H1 (cell line): Measurements from ENCODE around the gene DGCR8. TPM values are rescaled to one million over a fixed set of nuclear protein-coding genes. Genes with fewer than 3 reads are reported as not detected.

Experiments used
- GABPA ChIP-seq: IDR thresholded peaks from 2 replicates; pipeline ENCODE4 v1.6.1; 2011; ENCODE audit warnings: mild to moderate bottlenecking, low read length, moderate library complexity, borderline replicate concordance; ENCODE audit not compliant: insufficient read depth
- RXRA ChIP-seq: IDR thresholded peaks from 2 replicates; pipeline ENCODE4 v1.6.1; 2011; ENCODE audit warnings: low read depth, mild to moderate bottlenecking, low read length, moderate library complexity; ENCODE audit not compliant: insufficient read depth
- polyA plus RNA-seq, 7 experiments: library from polyadenylated mRNA; depleted of rRNA in 3 of 7; stranded (reverse) in 5 of 7; unstranded in 2 of 7; fragments of >200 nt in 5 of 7; fragments of 200-250 nt in 2 of 7; gene quantifications; 1 replicate in 5 of 7; 2 replicates in 1 of 7; 4 replicates in 1 of 7; pipeline versions ENCODE4 v1.2.1 to v1.2.3, GENCODE V29; 2011 to 2013; ENCODE audit warnings: missing spikeins in 2 of 7, mixed read lengths in 2 of 7
- total RNA-seq: library from RNA; stranded (reverse); fragmentation: NEBNext Ultra II Directional; extraction: Animal tissue kit (Norgen Biotek cat#: 25700); gene quantifications from 2 replicates; pipeline ENCODE4 v1.2.1, GENCODE V29; 2021
- TF ChIP-seq, protein P1 (sequence below): fragments of 300-600 bp; sonication (generic); IDR thresholded peaks from 2 replicates; pipeline ENCODE4 v1.7.1; 2012; ENCODE audit warnings: low read length, moderate library complexity, mild to moderate bottlenecking, inconsistent platforms; ENCODE audit not compliant: insufficient replicate concordance
- TF ChIP-seq, protein P2 (sequence below): IDR thresholded peaks from 2 replicates; pipeline ENCODE4 v1.6.1; 2012; ENCODE audit warnings: low read length, inconsistent platforms
- TF ChIP-seq, protein P3 (sequence below), 3 experiments: IDR thresholded peaks; 1 replicate in 2 of 3; 2 replicates in 1 of 3; pipeline versions ENCODE4 v1.5.1 to v1.6.1; 2011; ENCODE audit warnings: low read length in 3 of 3, mild to moderate bottlenecking in 3 of 3, inconsistent platforms in 2 of 3, low read depth in 1 of 3, moderate library complexity in 1 of 3; ENCODE audit not compliant: insufficient read depth in 1 of 3; ENCODE audit errors: control extremely low read depth in 1 of 3

DGCR8 gene
- total and polyA plus RNA-seq, 2 of the 8 experiments (the other 6 are each of a cell fraction or from before 2014, with no cell fraction given) = 23.7 to 43.7 TPM

GRCh38 chr22:20116951-20117632 lies 37.1 kb downstream of the DGCR8 start, which contains the start of gene TRMT2A (continued):
- TF ChIP-seq, protein P1, sequence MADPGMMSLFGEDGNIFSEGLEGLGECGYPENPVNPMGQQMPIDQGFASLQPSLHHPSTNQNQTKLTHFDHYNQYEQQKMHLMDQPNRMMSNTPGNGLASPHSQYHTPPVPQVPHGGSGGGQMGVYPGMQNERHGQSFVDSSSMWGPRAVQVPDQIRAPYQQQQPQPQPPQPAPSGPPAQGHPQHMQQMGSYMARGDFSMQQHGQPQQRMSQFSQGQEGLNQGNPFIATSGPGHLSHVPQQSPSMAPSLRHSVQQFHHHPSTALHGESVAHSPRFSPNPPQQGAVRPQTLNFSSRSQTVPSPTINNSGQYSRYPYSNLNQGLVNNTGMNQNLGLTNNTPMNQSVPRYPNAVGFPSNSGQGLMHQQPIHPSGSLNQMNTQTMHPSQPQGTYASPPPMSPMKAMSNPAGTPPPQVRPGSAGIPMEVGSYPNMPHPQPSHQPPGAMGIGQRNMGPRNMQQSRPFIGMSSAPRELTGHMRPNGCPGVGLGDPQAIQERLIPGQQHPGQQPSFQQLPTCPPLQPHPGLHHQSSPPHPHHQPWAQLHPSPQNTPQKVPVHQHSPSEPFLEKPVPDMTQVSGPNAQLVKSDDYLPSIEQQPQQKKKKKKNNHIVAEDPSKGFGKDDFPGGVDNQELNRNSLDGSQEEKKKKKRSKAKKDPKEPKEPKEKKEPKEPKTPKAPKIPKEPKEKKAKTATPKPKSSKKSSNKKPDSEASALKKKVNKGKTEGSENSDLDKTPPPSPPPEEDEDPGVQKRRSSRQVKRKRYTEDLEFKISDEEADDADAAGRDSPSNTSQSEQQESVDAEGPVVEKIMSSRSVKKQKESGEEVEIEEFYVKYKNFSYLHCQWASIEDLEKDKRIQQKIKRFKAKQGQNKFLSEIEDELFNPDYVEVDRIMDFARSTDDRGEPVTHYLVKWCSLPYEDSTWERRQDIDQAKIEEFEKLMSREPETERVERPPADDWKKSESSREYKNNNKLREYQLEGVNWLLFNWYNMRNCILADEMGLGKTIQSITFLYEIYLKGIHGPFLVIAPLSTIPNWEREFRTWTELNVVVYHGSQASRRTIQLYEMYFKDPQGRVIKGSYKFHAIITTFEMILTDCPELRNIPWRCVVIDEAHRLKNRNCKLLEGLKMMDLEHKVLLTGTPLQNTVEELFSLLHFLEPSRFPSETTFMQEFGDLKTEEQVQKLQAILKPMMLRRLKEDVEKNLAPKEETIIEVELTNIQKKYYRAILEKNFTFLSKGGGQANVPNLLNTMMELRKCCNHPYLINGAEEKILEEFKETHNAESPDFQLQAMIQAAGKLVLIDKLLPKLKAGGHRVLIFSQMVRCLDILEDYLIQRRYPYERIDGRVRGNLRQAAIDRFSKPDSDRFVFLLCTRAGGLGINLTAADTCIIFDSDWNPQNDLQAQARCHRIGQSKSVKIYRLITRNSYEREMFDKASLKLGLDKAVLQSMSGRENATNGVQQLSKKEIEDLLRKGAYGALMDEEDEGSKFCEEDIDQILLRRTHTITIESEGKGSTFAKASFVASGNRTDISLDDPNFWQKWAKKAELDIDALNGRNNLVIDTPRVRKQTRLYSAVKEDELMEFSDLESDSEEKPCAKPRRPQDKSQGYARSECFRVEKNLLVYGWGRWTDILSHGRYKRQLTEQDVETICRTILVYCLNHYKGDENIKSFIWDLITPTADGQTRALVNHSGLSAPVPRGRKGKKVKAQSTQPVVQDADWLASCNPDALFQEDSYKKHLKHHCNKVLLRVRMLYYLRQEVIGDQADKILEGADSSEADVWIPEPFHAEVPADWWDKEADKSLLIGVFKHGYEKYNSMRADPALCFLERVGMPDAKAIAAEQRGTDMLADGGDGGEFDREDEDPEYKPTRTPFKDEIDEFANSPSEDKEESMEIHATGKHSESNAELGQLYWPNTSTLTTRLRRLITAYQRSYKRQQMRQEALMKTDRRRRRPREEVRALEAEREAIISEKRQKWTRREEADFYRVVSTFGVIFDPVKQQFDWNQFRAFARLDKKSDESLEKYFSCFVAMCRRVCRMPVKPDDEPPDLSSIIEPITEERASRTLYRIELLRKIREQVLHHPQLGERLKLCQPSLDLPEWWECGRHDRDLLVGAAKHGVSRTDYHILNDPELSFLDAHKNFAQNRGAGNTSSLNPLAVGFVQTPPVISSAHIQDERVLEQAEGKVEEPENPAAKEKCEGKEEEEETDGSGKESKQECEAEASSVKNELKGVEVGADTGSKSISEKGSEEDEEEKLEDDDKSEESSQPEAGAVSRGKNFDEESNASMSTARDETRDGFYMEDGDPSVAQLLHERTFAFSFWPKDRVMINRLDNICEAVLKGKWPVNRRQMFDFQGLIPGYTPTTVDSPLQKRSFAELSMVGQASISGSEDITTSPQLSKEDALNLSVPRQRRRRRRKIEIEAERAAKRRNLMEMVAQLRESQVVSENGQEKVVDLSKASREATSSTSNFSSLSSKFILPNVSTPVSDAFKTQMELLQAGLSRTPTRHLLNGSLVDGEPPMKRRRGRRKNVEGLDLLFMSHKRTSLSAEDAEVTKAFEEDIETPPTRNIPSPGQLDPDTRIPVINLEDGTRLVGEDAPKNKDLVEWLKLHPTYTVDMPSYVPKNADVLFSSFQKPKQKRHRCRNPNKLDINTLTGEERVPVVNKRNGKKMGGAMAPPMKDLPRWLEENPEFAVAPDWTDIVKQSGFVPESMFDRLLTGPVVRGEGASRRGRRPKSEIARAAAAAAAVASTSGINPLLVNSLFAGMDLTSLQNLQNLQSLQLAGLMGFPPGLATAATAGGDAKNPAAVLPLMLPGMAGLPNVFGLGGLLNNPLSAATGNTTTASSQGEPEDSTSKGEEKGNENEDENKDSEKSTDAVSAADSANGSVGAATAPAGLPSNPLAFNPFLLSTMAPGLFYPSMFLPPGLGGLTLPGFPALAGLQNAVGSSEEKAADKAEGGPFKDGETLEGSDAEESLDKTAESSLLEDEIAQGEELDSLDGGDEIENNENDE = no peak
- TF ChIP-seq GABPA = peak; percentile 78
- TF ChIP-seq, protein P2, sequence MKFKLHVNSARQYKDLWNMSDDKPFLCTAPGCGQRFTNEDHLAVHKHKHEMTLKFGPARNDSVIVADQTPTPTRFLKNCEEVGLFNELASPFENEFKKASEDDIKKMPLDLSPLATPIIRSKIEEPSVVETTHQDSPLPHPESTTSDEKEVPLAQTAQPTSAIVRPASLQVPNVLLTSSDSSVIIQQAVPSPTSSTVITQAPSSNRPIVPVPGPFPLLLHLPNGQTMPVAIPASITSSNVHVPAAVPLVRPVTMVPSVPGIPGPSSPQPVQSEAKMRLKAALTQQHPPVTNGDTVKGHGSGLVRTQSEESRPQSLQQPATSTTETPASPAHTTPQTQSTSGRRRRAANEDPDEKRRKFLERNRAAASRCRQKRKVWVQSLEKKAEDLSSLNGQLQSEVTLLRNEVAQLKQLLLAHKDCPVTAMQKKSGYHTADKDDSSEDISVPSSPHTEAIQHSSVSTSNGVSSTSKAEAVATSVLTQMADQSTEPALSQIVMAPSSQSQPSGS = no peak
- TF ChIP-seq, protein P3, sequence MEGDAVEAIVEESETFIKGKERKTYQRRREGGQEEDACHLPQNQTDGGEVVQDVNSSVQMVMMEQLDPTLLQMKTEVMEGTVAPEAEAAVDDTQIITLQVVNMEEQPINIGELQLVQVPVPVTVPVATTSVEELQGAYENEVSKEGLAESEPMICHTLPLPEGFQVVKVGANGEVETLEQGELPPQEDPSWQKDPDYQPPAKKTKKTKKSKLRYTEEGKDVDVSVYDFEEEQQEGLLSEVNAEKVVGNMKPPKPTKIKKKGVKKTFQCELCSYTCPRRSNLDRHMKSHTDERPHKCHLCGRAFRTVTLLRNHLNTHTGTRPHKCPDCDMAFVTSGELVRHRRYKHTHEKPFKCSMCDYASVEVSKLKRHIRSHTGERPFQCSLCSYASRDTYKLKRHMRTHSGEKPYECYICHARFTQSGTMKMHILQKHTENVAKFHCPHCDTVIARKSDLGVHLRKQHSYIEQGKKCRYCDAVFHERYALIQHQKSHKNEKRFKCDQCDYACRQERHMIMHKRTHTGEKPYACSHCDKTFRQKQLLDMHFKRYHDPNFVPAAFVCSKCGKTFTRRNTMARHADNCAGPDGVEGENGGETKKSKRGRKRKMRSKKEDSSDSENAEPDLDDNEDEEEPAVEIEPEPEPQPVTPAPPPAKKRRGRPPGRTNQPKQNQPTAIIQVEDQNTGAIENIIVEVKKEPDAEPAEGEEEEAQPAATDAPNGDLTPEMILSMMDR (IDR thresholded peaks at IDR 0.05; ENCODE audit: control extremely low read depth in 1 of 3, insufficient read depth in 1 of 3, low read depth in 1 of 3, low read length in 3 of 3) = peak; percentile 19 to 23 (median 23)
- peak; percentile 59; the same call in 1 of the 2 replicates for TF ChIP-seq RXRA
